ENCODE results near the gene NR3C1.

GRCh38 chr5:143311955-143312354 is 91.5 kb downstream of the NR3C1 start:
- TF ChIP-seq POLR2A (IDR thresholded peaks at IDR 0.05; ENCODE audit: low read depth, low read length) (no peak), POLR2AphosphoS5 (IDR thresholded peaks at IDR 0.05; ENCODE audit: low read depth, low read length) (no peak)

Data from GM12891 (cell line).